Nephron progenitor cell (in vitro differentiated cells): ENCODE measurements around the gene RASGRP2.
"Not testable (repeated sequence)": the region's sequence is repeated elsewhere in the genome, so short reads cannot be mapped to it uniquely, and the experiment has no call there.

Experiments
- DNase-seq: peaks from one replicate; pipeline ENCODE4 v3.0.0; 2021
- H3K27ac Mint-ChIP-seq: 2 replicates; pipeline ENCODE4 v1.8.0; 2021; ENCODE audit warnings: mild to moderate bottlenecking, moderate library complexity, mixed read lengths
- H3K27me3 Mint-ChIP-seq: 2 replicates; pipeline ENCODE4 v1.8.0; 2021; ENCODE audit warnings: mild to moderate bottlenecking, low read depth, mixed read lengths; ENCODE audit not compliant: poor library complexity
- H3K36me3 Mint-ChIP-seq: 2 replicates; pipeline ENCODE4 v1.8.0; 2021; ENCODE audit warnings: low read depth, mixed read lengths
- H3K4me1 Mint-ChIP-seq: 2 replicates; pipeline ENCODE4 v1.8.0; 2021; ENCODE audit warnings: mixed read lengths
- H3K4me3 Mint-ChIP-seq: 2 replicates; pipeline ENCODE4 v1.8.0; 2021; ENCODE audit warnings: mild to moderate bottlenecking, moderate library complexity, mixed read lengths
- H3K9me3 Mint-ChIP-seq: 2 replicates; pipeline ENCODE4 v1.8.0; 2021; ENCODE audit warnings: mild to moderate bottlenecking, moderate library complexity, mixed read lengths
- TF ChIP-seq, protein P1 (sequence below): fragments of 200-600 bp; sonication (generic); IDR thresholded peaks from 2 replicates; pipeline ENCODE4 v1.5.0; 2021; ENCODE audit warnings: antibody characterized with exemption

Gene RASGRP2

DNA sequence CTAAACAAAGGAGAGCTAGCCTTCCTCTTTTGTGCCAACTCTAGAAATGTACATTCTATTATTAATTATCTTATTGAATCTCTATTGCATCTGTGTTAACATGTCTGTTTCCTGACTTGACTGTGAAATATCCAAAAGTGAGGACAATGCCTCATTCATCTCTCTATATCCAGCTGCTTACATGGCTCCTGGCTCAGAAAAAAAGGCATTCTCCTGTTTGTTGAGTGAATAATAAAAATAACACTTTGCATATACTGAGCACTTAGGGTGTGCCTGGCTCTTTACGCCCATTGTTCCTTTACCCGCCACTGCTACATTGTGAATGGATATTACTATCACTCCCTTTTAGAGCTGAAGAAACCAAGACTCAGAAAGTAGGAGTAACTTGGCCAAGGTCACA, 40.9 kb downstream of the RASGRP2 start:
- TF ChIP-seq, protein P1, sequence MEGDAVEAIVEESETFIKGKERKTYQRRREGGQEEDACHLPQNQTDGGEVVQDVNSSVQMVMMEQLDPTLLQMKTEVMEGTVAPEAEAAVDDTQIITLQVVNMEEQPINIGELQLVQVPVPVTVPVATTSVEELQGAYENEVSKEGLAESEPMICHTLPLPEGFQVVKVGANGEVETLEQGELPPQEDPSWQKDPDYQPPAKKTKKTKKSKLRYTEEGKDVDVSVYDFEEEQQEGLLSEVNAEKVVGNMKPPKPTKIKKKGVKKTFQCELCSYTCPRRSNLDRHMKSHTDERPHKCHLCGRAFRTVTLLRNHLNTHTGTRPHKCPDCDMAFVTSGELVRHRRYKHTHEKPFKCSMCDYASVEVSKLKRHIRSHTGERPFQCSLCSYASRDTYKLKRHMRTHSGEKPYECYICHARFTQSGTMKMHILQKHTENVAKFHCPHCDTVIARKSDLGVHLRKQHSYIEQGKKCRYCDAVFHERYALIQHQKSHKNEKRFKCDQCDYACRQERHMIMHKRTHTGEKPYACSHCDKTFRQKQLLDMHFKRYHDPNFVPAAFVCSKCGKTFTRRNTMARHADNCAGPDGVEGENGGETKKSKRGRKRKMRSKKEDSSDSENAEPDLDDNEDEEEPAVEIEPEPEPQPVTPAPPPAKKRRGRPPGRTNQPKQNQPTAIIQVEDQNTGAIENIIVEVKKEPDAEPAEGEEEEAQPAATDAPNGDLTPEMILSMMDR: no peak
- Mint-ChIP-seq H3K27me3 (peaks cover 66% of the 10 kb centered on the region), H3K4me3 (no peak overlapping the region), H3K27ac (no peak overlapping the region), H3K9me3 (peaks cover 5% of the 10 kb centered on the region), H3K4me1 (peaks cover 14% of the 10 kb centered on the region), H3K36me3 (no peaks in the 10 kb centered on the region)
- no peak for DNase-seq

DNA sequence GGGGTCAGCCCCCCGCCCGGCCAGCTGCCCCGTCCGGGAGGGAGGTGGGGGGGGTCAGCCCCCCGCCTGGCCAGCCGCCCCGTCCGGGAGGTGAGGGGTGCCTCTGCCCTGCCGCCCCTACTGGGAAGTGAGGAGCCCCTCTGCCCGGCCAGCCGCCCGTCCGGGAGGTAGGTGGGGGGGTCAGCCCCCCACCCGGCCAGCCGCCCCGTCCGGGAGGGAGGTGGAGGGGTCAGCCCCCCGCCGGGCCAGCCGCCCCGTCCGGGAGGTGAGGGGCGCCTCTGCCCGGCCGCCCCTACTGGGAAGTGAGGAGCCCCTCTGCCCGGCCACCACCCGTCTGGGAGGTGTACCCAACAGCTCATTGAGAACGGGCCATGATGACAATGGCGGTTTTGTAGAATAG, 42.0 kb downstream of the RASGRP2 start:
- not testable (repeated sequence) for DNase-seq, H3K36me3 Mint-ChIP-seq, H3K9me3 Mint-ChIP-seq, H3K27ac Mint-ChIP-seq, H3K4me3 Mint-ChIP-seq
- Mint-ChIP-seq H3K27me3 (peaks cover 57% of the 10 kb centered on the region), H3K4me1 (peaks cover 13% of the 10 kb centered on the region)

- H3K27ac Mint-ChIP-seq: no peak overlapping the region
- DNase-seq: no peak
- no peaks in the 10 kb centered on the region for H3K36me3 Mint-ChIP-seq
- H3K9me3 Mint-ChIP-seq: peaks cover 5% of the 10 kb centered on the region
- TF ChIP-seq, protein P1: no peak
- H3K4me3 Mint-ChIP-seq: no peak overlapping the region
- peaks cover 60% of the 10 kb centered on the region for H3K27me3 Mint-ChIP-seq
- peaks cover 40% of the 10 kb centered on the region for H3K4me1 Mint-ChIP-seq
Observed at GRCh38 chr11:64698427-64698826, 45.5 kb downstream of the RASGRP2 start.

DNA sequence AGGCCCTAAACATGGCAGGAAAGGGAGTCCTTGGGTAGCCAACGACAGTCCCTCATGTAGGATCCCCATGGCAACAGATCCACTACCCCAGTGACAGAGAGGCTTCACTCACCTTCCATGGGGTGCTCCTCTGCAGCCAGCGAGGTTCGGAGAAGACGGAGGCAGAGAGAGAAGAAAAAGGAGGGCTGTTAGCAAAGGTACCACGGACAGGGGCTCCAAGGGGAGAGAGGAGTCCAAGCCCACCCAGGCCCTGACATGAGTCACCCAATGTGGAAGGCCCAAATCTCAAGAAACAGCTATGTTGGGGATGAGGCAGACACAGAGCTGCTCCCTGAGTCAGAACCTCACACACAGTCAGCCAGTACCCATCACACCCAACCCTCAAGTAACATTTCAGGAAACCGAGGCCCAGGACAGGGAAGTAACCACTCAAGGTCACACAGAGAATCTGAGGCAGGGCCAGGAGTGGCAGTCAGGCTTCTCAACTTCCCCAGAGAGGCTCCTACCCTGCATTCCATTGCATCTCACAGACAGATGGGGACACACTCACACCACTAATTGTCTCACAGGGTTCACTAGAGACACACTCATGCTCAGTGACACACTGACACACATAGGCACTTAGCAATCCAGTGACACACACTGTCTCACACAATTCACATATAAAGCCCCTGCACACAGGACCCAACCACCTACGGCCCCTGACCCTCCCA, 46.1 kb downstream of the RASGRP2 start:
- H3K4me3 Mint-ChIP-seq: no peak overlapping the region
- peaks cover 5% of the 10 kb centered on the region for H3K9me3 Mint-ChIP-seq
- H3K27me3 Mint-ChIP-seq: peaks cover 61% of the 10 kb centered on the region
- H3K36me3 Mint-ChIP-seq: no peaks in the 10 kb centered on the region
- no peak overlapping the region for H3K27ac Mint-ChIP-seq
- no peak for DNase-seq
- peaks cover 46% of the 10 kb centered on the region for H3K4me1 Mint-ChIP-seq
- TF ChIP-seq, protein P1: no peak

GRCh38 chr11:64696045-64696444, 47.9 kb downstream of the RASGRP2 start:
- DNase-seq: no peak
- Mint-ChIP-seq H3K36me3 (no peaks in the 10 kb centered on the region), H3K4me3 (no peak overlapping the region), H3K4me1 (peaks cover 56% of the 10 kb centered on the region), H3K9me3 (no peaks in the 10 kb centered on the region), H3K27me3 (peaks cover 73% of the 10 kb centered on the region), H3K27ac (no peak overlapping the region)
- TF ChIP-seq, protein P1: no peak

DNA sequence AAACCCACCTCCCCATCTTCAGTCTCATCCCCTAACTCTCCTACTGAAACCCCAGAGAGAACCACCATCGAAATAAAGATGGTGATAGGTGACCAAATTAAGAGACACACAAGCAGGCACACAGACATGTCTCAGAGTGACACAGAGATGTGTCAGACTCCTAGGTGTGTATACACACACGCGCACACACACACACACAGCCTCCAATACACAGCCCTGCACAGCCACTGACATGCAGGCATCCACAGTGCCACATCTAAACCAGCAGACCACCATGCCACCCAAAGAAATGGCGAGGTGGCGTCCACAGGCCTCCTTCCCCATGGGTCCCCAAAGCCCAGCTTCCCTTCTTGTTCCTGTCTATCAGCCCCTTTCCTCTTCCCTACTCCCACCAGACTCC, 48.4 kb downstream of the RASGRP2 start:
- peaks cover 73% of the 10 kb centered on the region for H3K27me3 Mint-ChIP-seq
- no peak overlapping the region for H3K27ac Mint-ChIP-seq
- H3K36me3 Mint-ChIP-seq: no peaks in the 10 kb centered on the region
- TF ChIP-seq, protein P1: no peak
- no peaks in the 10 kb centered on the region for H3K9me3 Mint-ChIP-seq
- no peak for DNase-seq
- H3K4me1 Mint-ChIP-seq: peaks cover 60% of the 10 kb centered on the region
- no peak overlapping the region for H3K4me3 Mint-ChIP-seq
